Fibroblast of skin of right quadriceps (primary cell): Measurements from ENCODE around the gene VEZT.
"Not testable (repeated sequence)": the region's sequence is repeated elsewhere in the genome, so short reads cannot be mapped to it uniquely, and the experiment has no call there.

Experiments
- DNase-seq: peaks from one replicate; pipeline ENCODE4 v3.0.0-alpha.2; 2013

The VEZT gene

GRCh38 chr12:95321516-95322246, 104.1 kb downstream of the VEZT start:
- no peak for DNase-seq

- DNase-seq, result peak; percentile 96
Observed at GRCh38 chr12:95322326-95322725, 104.7 kb downstream of the VEZT start.

GRCh38 chr12:95323212-95323611, 105.6 kb downstream of the VEZT start:
- DNase-seq, result no peak

- not testable (repeated sequence) for DNase-seq
Observed at GRCh38 chr12:95324246-95324645, 106.6 kb downstream of the VEZT start.

- DNase-seq, result no peak
Observed at GRCh38 chr12:95325501-95325900, 107.9 kb downstream of the VEZT start.

- peak; percentile 85 for DNase-seq
Observed at GRCh38 chr12:95326445-95326844, 108.8 kb downstream of the VEZT start.

- DNase-seq, result no peak
Observed at GRCh38 chr12:95326855-95327254, 109.2 kb downstream of the VEZT start.

GRCh38 chr12:95328708-95329107, 111.1 kb downstream of the VEZT start:
- DNase-seq, result no peak

GRCh38 chr12:95335948-95336347, 118.3 kb downstream of the VEZT start:
- DNase-seq, result no peak

GRCh38 chr12:95336387-95337067, 118.9 kb downstream of the VEZT start:
- DNase-seq, result peak; percentile 91

GRCh38 chr12:95337146-95337545, 119.5 kb downstream of the VEZT start:
- peak; percentile 85 for DNase-seq

GRCh38 chr12:95339086-95339788, 121.6 kb downstream of the VEZT start:
- no peak for DNase-seq

- DNase-seq, result no peak
Observed at GRCh38 chr12:95342008-95342407, 124.4 kb downstream of the VEZT start.

GRCh38 chr12:95343461-95344230, 126.0 kb downstream of the VEZT start:
- DNase-seq, result no peak

GRCh38 chr12:95349291-95349690, 131.7 kb downstream of the VEZT start:
- no peak for DNase-seq

- DNase-seq, result no peak
Observed at GRCh38 chr12:95351748-95352147, 134.1 kb downstream of the VEZT start.
